GM23338 (cell line): Measurements from ENCODE around the gene ENOX1. TPM values are rescaled to one million over a fixed set of nuclear protein-coding genes. Genes with fewer than 3 reads are reported as not detected.

Source experiments
- ATAC-seq: fragments of 200-7000 bp; cut with Tn5 transposase; 3 replicates; pipeline ENCODE4 v1.9.1; 2020
- DNase-seq: peaks from one replicate; pipeline ENCODE4 v3.0.0-alpha.2; 2015; ENCODE audit warnings: low spot score
- H2AFZ ChIP-seq: fragments of 200-600 bp; sonication (generic); 2 replicates; pipeline ENCODE4 v1.8.0; 2016; ENCODE audit warnings: antibody characterized with exemption, mild to moderate bottlenecking, moderate library complexity
- H3F3A ChIP-seq: fragments of 200-600 bp; sonication (generic); replicated peaks from 2 replicates; pipeline ENCODE4 v1.8.0; 2017; ENCODE audit warnings: antibody characterized with exemption, mixed run types, low read depth
- H3K27ac ChIP-seq: fragments of 200-600 bp; sonication (generic); 2 replicates; pipeline ENCODE4 v1.6.1; 2016; ENCODE audit warnings: low read depth
- H3K27me3 ChIP-seq: fragments of 200-600 bp; sonication (generic); 2 replicates; pipeline ENCODE4 v1.8.0; 2016; ENCODE audit warnings: mild to moderate bottlenecking, mixed run types, moderate library complexity; ENCODE audit not compliant: insufficient read depth
- H3K36me3 ChIP-seq: fragments of 200-600 bp; sonication (generic); 2 replicates; pipeline ENCODE4 v1.8.0; 2016; ENCODE audit warnings: mild to moderate bottlenecking; ENCODE audit not compliant: insufficient read depth
- H3K4me1 ChIP-seq: fragments of 200-600 bp; sonication (generic); 2 replicates; pipeline ENCODE4 v1.8.0; 2016; ENCODE audit warnings: mild to moderate bottlenecking, moderate library complexity; ENCODE audit not compliant: insufficient read depth
- H3K4me2 ChIP-seq: fragments of 200-600 bp; sonication (generic); 2 replicates; pipeline ENCODE4 v1.7.1; 2017; ENCODE audit warnings: mixed run types
- H3K4me3 ChIP-seq: fragments of 200-600 bp; sonication (generic); 2 replicates; pipeline ENCODE4 v1.6.1; 2016; ENCODE audit warnings: mixed run types
- H3K79me2 ChIP-seq: fragments of 200-600 bp; sonication (generic); replicated peaks from 2 replicates; pipeline ENCODE4 v1.8.0; 2017; ENCODE audit warnings: mild to moderate bottlenecking; ENCODE audit not compliant: insufficient read depth
- H3K9me2 ChIP-seq: fragments of 200-600 bp; sonication (generic); 2 replicates; pipeline ENCODE4 v1.8.0; 2017; ENCODE audit not compliant: insufficient read depth
- H4K20me1 ChIP-seq: fragments of 200-600 bp; sonication (generic); replicated peaks from 2 replicates; pipeline ENCODE4 v1.8.0; 2017; ENCODE audit warnings: mild to moderate bottlenecking; ENCODE audit not compliant: insufficient read depth
- H3K27ac Mint-ChIP-seq: 2 replicates; pipeline ENCODE4 v1.8.0; 2020; ENCODE audit warnings: inconsistent platforms, mild to moderate bottlenecking, moderate library complexity, mixed read lengths
- H3K27me3 Mint-ChIP-seq: 3 replicates; pipeline ENCODE4 v1.8.0; 2022; ENCODE audit warnings: low read depth, mild to moderate bottlenecking, moderate library complexity, mixed read lengths, inconsistent platforms; ENCODE audit not compliant: insufficient read depth, poor library complexity
- H3K36me3 Mint-ChIP-seq: 3 replicates; pipeline ENCODE4 v1.8.0; 2021; ENCODE audit warnings: low read depth, mild to moderate bottlenecking, inconsistent platforms, moderate library complexity, mixed read lengths
- H3K4me1 Mint-ChIP-seq: 3 replicates; pipeline ENCODE4 v1.8.0; 2020; ENCODE audit warnings: mild to moderate bottlenecking, inconsistent platforms, mixed read lengths
- H3K4me3 Mint-ChIP-seq: 3 replicates; pipeline ENCODE4 v1.8.0; 2021; ENCODE audit warnings: moderate library complexity, mild to moderate bottlenecking, inconsistent platforms, mixed read lengths
- H3K9me3 Mint-ChIP-seq: 3 replicates; pipeline ENCODE4 v1.8.0; 2020; ENCODE audit warnings: moderate library complexity, mild to moderate bottlenecking, inconsistent platforms, mixed read lengths
- CREB1 ChIP-seq: fragments of 250-450 bp; sonication (Bioruptor Pico); IDR thresholded peaks from 2 replicates; pipeline ENCODE4 v1.5.0; 2020; ENCODE audit warnings: low read depth, mild to moderate bottlenecking, moderate library complexity
- ETS1 ChIP-seq: IDR thresholded peaks from 2 replicates; pipeline ENCODE4 v1.6.1; 2016; ENCODE audit warnings: antibody characterized with exemption
- EZH2 ChIP-seq: fragments of 200-600 bp; sonication (generic); IDR thresholded peaks from one replicate; pipeline ENCODE4 v1.8.0; 2017; ENCODE audit warnings: antibody characterized with exemption, mild to moderate bottlenecking, low read depth; ENCODE audit not compliant: unreplicated experiment
- EZH2phosphoT487 ChIP-seq: fragments of 200-600 bp; sonication (generic); IDR thresholded peaks from one replicate; pipeline ENCODE4 v1.8.1; 2018; ENCODE audit warnings: antibody characterized with exemption; ENCODE audit not compliant: unreplicated experiment
- JUNB ChIP-seq: IDR thresholded peaks from one replicate; pipeline ENCODE4 v1.6.1; 2016; ENCODE audit warnings: antibody characterized with exemption; ENCODE audit not compliant: unreplicated experiment
- NANOG ChIP-seq: IDR thresholded peaks from 2 replicates; pipeline ENCODE4 v1.6.1; 2016; ENCODE audit warnings: antibody characterized with exemption, borderline replicate concordance
- POLR2AphosphoS5 ChIP-seq: IDR thresholded peaks from 2 replicates; pipeline ENCODE4 v1.6.1; 2016; ENCODE audit warnings: antibody characterized with exemption, low read depth
- STAT1 ChIP-seq: IDR thresholded peaks from one replicate; pipeline ENCODE4 v1.6.1; 2016; ENCODE audit warnings: antibody characterized with exemption; ENCODE audit not compliant: unreplicated experiment
- ZNF114 ChIP-seq: fragments of 250-450 bp; sonication (Bioruptor Pico); IDR thresholded peaks from 2 replicates; pipeline ENCODE4 v1.5.0; 2020; ENCODE audit warnings: mild to moderate bottlenecking, moderate library complexity
- ZNF331 ChIP-seq: fragments of 250-450 bp; sonication (Bioruptor Pico); IDR thresholded peaks from 2 replicates; pipeline ENCODE4 v1.5.0; 2020; ENCODE audit warnings: low read depth, mild to moderate bottlenecking, moderate library complexity
- polyA plus RNA-seq: library from polyadenylated mRNA; unstranded; fragments of >200 nt; fragmentation: Nextera tagmentation; extraction: Ambion mirVana; gene quantifications from 2 replicates; pipeline ENCODE4 v1.2.1, GENCODE V29; 2016
- total RNA-seq: library from RNA; depleted of rRNA; stranded (reverse); fragments of >200 nt; shearing (Covaris generic); gene quantifications from 2 replicates; pipeline ENCODE4 v1.2.3, GENCODE V29; 2014
- TF ChIP-seq, protein P1 (sequence below): IDR thresholded peaks from one replicate; pipeline ENCODE4 v1.6.1; 2018; ENCODE audit warnings: antibody characterized with exemption; ENCODE audit not compliant: unreplicated experiment
- TF ChIP-seq, protein P2 (sequence below): fragments of 250-450 bp; sonication (Bioruptor Pico); IDR thresholded peaks from 2 replicates; pipeline ENCODE4 v1.5.0; 2020; ENCODE audit warnings: mild to moderate bottlenecking, moderate library complexity

ENOX1 gene
- total and polyA plus RNA-seq, 2 experiments from 2014 or later = 0.66 to 0.81 TPM

GRCh38 chr13:43230989-43231388 lies 555.8 kb downstream of the ENOX1 start (continued):
- TF ChIP-seq, protein P1, sequence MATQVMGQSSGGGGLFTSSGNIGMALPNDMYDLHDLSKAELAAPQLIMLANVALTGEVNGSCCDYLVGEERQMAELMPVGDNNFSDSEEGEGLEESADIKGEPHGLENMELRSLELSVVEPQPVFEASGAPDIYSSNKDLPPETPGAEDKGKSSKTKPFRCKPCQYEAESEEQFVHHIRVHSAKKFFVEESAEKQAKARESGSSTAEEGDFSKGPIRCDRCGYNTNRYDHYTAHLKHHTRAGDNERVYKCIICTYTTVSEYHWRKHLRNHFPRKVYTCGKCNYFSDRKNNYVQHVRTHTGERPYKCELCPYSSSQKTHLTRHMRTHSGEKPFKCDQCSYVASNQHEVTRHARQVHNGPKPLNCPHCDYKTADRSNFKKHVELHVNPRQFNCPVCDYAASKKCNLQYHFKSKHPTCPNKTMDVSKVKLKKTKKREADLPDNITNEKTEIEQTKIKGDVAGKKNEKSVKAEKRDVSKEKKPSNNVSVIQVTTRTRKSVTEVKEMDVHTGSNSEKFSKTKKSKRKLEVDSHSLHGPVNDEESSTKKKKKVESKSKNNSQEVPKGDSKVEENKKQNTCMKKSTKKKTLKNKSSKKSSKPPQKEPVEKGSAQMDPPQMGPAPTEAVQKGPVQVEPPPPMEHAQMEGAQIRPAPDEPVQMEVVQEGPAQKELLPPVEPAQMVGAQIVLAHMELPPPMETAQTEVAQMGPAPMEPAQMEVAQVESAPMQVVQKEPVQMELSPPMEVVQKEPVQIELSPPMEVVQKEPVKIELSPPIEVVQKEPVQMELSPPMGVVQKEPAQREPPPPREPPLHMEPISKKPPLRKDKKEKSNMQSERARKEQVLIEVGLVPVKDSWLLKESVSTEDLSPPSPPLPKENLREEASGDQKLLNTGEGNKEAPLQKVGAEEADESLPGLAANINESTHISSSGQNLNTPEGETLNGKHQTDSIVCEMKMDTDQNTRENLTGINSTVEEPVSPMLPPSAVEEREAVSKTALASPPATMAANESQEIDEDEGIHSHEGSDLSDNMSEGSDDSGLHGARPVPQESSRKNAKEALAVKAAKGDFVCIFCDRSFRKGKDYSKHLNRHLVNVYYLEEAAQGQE = no peak
- TF ChIP-seq NANOG = no peak

DNA sequence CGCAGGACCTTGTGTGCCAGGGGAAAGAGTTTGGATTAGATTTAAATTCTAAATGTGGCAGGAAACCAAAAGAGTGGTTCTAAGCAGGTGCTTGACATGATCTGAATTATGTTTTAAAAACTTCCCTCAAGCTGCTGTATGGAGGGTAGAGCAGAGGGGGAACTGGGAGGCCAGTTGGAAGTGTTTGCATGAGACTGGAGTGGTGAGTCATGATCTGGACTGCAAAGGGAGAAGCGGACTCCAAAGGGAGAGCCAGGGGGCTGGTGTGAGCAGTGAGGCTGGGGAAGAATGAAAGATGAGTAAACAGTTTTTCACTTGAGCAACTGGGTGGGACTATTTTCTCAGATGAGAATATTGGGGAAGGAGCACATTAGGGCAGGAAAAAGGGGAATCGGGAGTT lies 557.3 kb downstream of the ENOX1 start:
- ATAC-seq (no peak), DNase-seq (no peak)
- Mint-ChIP-seq H3K27me3 (peaks cover 4% of the 10 kb centered on the region), H3K9me3 (no peaks in the 10 kb centered on the region), H3K4me3 (no peak overlapping the region), H3K27ac (no peak overlapping the region), H3K36me3 (no peaks in the 10 kb centered on the region), H3K4me1 (no peaks in the 10 kb centered on the region; the same call in 2 of the 3 replicates)
- Histone ChIP-seq H3K27me3 (no peaks in the 10 kb centered on the region), H3K79me2 (no peaks in the 10 kb centered on the region), H4K20me1 (no peaks in the 10 kb centered on the region), H2AFZ (no peak overlapping the region), H3K9me2 (peaks cover 15% of the 10 kb centered on the region), H3K4me1 (no peaks in the 10 kb centered on the region), H3K36me3 (no peaks in the 10 kb centered on the region), H3F3A (no peaks in the 10 kb centered on the region), H3K27ac (no peak overlapping the region), H3K4me2 (no peak overlapping the region), H3K4me3 (no peak overlapping the region)
- TF ChIP-seq NANOG (no peak), STAT1 (no peak), ETS1 (no peak), ZNF331 (CRISPR knock-in tag) (no peak), CREB1 (no peak), POLR2AphosphoS5 (no peak), JUNB (no peak), EZH2phosphoT487 (no peak), EZH2 (no peak), ZNF114 (no peak)
- TF ChIP-seq, protein P2, sequence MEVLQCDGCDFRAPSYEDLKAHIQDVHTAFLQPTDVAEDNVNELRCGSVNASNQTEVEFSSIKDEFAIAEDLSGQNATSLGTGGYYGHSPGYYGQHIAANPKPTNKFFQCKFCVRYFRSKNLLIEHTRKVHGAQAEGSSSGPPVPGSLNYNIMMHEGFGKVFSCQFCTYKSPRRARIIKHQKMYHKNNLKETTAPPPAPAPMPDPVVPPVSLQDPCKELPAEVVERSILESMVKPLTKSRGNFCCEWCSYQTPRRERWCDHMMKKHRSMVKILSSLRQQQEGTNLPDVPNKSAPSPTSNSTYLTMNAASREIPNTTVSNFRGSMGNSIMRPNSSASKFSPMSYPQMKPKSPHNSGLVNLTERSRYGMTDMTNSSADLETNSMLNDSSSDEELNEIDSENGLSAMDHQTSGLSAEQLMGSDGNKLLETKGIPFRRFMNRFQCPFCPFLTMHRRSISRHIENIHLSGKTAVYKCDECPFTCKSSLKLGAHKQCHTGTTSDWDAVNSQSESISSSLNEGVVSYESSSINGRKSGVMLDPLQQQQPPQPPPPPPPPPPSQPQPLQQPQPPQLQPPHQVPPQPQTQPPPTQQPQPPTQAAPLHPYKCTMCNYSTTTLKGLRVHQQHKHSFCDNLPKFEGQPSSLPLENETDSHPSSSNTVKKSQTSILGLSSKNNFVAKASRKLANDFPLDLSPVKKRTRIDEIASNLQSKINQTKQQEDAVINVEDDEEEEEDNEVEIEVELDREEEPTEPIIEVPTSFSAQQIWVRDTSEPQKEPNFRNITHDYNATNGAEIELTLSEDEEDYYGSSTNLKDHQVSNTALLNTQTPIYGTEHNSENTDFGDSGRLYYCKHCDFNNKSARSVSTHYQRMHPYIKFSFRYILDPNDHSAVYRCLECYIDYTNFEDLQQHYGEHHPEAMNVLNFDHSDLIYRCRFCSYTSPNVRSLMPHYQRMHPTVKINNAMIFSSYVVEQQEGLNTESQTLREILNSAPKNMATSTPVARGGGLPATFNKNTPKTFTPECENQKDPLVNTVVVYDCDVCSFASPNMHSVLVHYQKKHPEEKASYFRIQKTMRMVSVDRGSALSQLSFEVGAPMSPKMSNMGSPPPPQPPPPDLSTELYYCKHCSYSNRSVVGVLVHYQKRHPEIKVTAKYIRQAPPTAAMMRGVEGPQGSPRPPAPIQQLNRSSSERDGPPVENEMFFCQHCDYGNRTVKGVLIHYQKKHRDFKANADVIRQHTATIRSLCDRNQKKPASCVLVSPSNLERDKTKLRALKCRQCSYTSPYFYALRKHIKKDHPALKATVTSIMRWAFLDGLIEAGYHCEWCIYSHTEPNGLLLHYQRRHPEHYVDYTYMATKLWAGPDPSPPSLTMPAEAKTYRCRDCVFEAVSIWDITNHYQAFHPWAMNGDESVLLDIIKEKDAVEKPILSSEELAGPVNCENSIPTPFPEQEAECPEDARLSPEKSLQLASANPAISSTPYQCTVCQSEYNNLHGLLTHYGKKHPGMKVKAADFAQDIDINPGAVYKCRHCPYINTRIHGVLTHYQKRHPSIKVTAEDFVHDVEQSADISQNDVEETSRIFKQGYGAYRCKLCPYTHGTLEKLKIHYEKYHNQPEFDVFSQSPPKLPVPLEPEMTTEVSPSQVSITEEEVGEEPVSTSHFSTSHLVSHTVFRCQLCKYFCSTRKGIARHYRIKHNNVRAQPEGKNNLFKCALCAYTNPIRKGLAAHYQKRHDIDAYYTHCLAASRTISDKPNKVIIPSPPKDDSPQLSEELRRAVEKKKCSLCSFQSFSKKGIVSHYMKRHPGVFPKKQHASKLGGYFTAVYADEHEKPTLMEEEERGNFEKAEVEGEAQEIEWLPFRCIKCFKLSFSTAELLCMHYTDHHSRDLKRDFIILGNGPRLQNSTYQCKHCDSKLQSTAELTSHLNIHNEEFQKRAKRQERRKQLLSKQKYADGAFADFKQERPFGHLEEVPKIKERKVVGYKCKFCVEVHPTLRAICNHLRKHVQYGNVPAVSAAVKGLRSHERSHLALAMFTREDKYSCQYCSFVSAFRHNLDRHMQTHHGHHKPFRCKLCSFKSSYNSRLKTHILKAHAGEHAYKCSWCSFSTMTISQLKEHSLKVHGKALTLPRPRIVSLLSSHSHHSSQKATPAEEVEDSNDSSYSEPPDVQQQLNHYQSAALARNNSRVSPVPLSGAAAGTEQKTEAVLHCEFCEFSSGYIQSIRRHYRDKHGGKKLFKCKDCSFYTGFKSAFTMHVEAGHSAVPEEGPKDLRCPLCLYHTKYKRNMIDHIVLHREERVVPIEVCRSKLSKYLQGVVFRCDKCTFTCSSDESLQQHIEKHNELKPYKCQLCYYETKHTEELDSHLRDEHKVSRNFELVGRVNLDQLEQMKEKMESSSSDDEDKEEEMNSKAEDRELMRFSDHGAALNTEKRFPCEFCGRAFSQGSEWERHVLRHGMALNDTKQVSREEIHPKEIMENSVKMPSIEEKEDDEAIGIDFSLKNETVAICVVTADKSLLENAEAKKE (CRISPR knock-in tag) = no peak
- TF ChIP-seq, protein P1 = no peak
